MM.1S (cell line): Measurements from ENCODE around the gene DCN.

ENCODE experiments used
- DNase-seq: peaks from one replicate; pipeline ENCODE4 v3.0.0-alpha.2; 2015
- H2AFZ ChIP-seq: fragments of 300-600 bp; sonication (generic); 2 replicates; pipeline ENCODE4 v1.6.0; 2016; ENCODE audit warnings: antibody characterized with exemption, low read length
- H3F3A ChIP-seq: fragments of 300-600 bp; sonication (generic); 2 replicates; pipeline ENCODE4 v1.6.1; 2016; ENCODE audit warnings: mild to moderate bottlenecking, antibody characterized with exemption, low read length, moderate library complexity, mixed read lengths; ENCODE audit not compliant: insufficient read depth
- H3K27ac ChIP-seq: fragments of 300-600 bp; sonication (generic); 2 replicates; pipeline ENCODE4 v1.5.1; 2016; ENCODE audit warnings: mild to moderate bottlenecking, low read length
- H3K27me3 ChIP-seq: fragments of 300-600 bp; sonication (generic); replicated peaks from 2 replicates; pipeline ENCODE4 v1.6.0; 2016; ENCODE audit warnings: low read length; ENCODE audit not compliant: insufficient read depth
- H3K36me3 ChIP-seq: fragments of 300-600 bp; sonication (generic); replicated peaks from 2 replicates; pipeline ENCODE4 v1.6.1; 2016; ENCODE audit warnings: mild to moderate bottlenecking, low read length, mixed read lengths; ENCODE audit not compliant: insufficient read depth
- H3K4me1 ChIP-seq: fragments of 300-600 bp; sonication (generic); 2 replicates; pipeline ENCODE4 v1.6.1; 2016; ENCODE audit warnings: low read length, mixed read lengths
- H3K4me2 ChIP-seq: fragments of 300-600 bp; sonication (generic); 2 replicates; pipeline ENCODE4 v1.6.0; 2016; ENCODE audit warnings: low read depth, low read length
- H3K4me3 ChIP-seq: fragments of 300-600 bp; sonication (generic); 2 replicates; pipeline ENCODE4 v1.5.1; 2016; ENCODE audit warnings: low read length, mixed read lengths
- H3K79me2 ChIP-seq: fragments of 300-600 bp; sonication (generic); 2 replicates; pipeline ENCODE4 v1.6.1; 2016; ENCODE audit warnings: mixed run types, low read length, mixed read lengths
- H3K9ac ChIP-seq: fragments of 300-600 bp; sonication (generic); 2 replicates; pipeline ENCODE4 v1.6.1; 2016; ENCODE audit warnings: low read length, mixed read lengths
- H3K9me2 ChIP-seq: fragments of 300-600 bp; sonication (generic); replicated peaks from 2 replicates; pipeline ENCODE4 v1.6.1; 2016; ENCODE audit warnings: mild to moderate bottlenecking, low read length, mixed read lengths; ENCODE audit not compliant: insufficient read depth
- H3K9me3 ChIP-seq: fragments of 300-600 bp; sonication (generic); replicated peaks from 2 replicates; pipeline ENCODE4 v1.6.1; 2016; ENCODE audit warnings: mild to moderate bottlenecking, low read length, mixed read lengths; ENCODE audit not compliant: insufficient read depth
- H4K20me1 ChIP-seq: fragments of 300-600 bp; sonication (generic); 2 replicates; pipeline ENCODE4 v1.6.1; 2016; ENCODE audit warnings: mild to moderate bottlenecking, low read length, moderate library complexity, mixed read lengths; ENCODE audit not compliant: insufficient read depth
- CTCF ChIP-seq: fragments of 300-600 bp; sonication (generic); IDR thresholded peaks from 2 replicates; pipeline ENCODE4 v1.5.1; 2016; ENCODE audit warnings: antibody characterized with exemption, low read length, mixed read lengths
- EZH2 ChIP-seq: fragments of 300-600 bp; sonication (generic); optimal IDR thresholded peaks from 2 replicates; pipeline ENCODE3; 2017; ENCODE audit warnings: low read depth, mild to moderate bottlenecking, antibody characterized with exemption, low read length, mixed read lengths
- EZH2phosphoT487 ChIP-seq: fragments of 300-600 bp; sonication (generic); IDR thresholded peaks from 2 replicates; pipeline ENCODE4 v1.6.1; 2018; ENCODE audit warnings: antibody characterized with exemption, low read length

Gene DCN

GRCh38 chr12:91143206-91143605 lies 39.4 kb downstream of the DCN start:
- Histone ChIP-seq H2AFZ (no peak overlapping the region), H3K36me3 (no peaks in the 10 kb centered on the region), H3K4me1 (no peaks in the 10 kb centered on the region), H3K9me3 (no peaks in the 10 kb centered on the region), H3K9ac (no peak overlapping the region), H3K4me3 (no peak overlapping the region), H3K9me2 (no peaks in the 10 kb centered on the region), H4K20me1 (no peaks in the 10 kb centered on the region), H3K79me2 (no peaks in the 10 kb centered on the region), H3K27ac (no peak overlapping the region), H3K27me3 (no peaks in the 10 kb centered on the region), H3F3A (no peaks in the 10 kb centered on the region), H3K4me2 (no peak overlapping the region)
- no peak for TF ChIP-seq CTCF
- TF ChIP-seq EZH2: no peak
- TF ChIP-seq EZH2phosphoT487: no peak
- DNase-seq: no peak

- Histone ChIP-seq H3K9me3 (no peaks in the 10 kb centered on the region), H3K4me2 (no peak overlapping the region), H3K4me1 (no peaks in the 10 kb centered on the region), H3F3A (no peaks in the 10 kb centered on the region), H2AFZ (no peak overlapping the region), H3K27me3 (no peaks in the 10 kb centered on the region), H3K36me3 (no peaks in the 10 kb centered on the region), H4K20me1 (no peaks in the 10 kb centered on the region), H3K9ac (no peak overlapping the region), H3K27ac (no peak overlapping the region), H3K4me3 (no peak overlapping the region), H3K79me2 (no peaks in the 10 kb centered on the region), H3K9me2 (no peaks in the 10 kb centered on the region)
- TF ChIP-seq EZH2phosphoT487 (no peak), CTCF (no peak), EZH2 (no peak)
- no peak for DNase-seq
These were observed 40.4 kb downstream of the DCN start for GRCh38 chr12:91142221-91142631.

GRCh38 chr12:91140026-91140931 lies 42.3 kb downstream of the DCN start:
- no peak overlapping the region for H3K27ac ChIP-seq
- H3K9ac ChIP-seq: no peak overlapping the region
- H3K4me3 ChIP-seq: no peak overlapping the region
- no peaks in the 10 kb centered on the region for H3K36me3 ChIP-seq
- H3F3A ChIP-seq: no peaks in the 10 kb centered on the region
- no peaks in the 10 kb centered on the region for H3K79me2 ChIP-seq
- TF ChIP-seq EZH2phosphoT487 (no peak), CTCF (no peak)
- H2AFZ ChIP-seq: no peak overlapping the region
- no peak for DNase-seq
- H3K27me3 ChIP-seq: no peaks in the 10 kb centered on the region
- H3K9me2 ChIP-seq: no peaks in the 10 kb centered on the region
- H4K20me1 ChIP-seq: no peaks in the 10 kb centered on the region
- no peaks in the 10 kb centered on the region for H3K9me3 ChIP-seq
- H3K4me2 ChIP-seq: no peak overlapping the region
- no peaks in the 10 kb centered on the region for H3K4me1 ChIP-seq
